Stimulated activated CD4-positive, alpha-beta T cell treated with anti-CD3 and anti-CD28 coated beads, Interleukin-4, amount 100 ng/mL, for 1 hour (primary cell): Measurements from ENCODE around the gene SYT13.

Experiments
- DNase-seq: peaks from one replicate; pipeline ENCODE4 v3.0.0-alpha.2; 2020

SYT13 gene

DNA sequence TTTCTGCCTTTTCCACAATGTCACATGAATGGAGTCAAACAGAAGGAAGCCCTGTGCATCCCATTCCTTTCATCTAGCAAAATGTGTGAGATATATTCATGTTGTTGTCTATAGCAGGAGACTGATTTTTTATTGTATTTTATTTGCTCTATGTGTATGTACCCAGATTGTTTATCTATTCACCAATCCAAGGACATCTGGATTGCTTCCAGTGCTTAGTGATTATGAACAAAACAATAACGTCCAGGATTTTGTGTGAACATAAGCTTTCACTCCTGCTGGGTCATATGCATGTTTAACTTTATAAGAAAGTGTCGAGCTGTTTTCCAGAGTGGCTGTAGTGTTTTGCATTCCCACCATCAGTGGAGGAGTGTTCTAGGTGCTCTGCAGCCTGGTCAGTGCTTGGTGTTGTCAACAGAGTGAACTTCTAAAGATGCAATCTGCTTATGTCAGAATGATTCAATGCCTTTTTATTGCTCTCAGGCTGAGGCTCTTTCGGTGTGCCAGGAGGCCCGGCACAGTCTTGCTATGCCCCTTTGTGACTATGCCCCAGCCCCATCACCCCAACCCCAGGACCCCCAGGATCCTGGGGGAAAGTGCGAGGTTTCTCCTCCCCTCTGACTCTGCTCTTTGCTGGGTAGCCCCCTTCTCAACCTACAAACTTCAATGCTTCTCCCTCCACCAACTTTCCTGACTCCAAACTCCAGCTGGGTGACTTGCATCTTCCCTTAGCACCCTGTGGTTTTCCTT, 19.9 kb upstream of the SYT13 start:
- no peak for DNase-seq

DNA sequence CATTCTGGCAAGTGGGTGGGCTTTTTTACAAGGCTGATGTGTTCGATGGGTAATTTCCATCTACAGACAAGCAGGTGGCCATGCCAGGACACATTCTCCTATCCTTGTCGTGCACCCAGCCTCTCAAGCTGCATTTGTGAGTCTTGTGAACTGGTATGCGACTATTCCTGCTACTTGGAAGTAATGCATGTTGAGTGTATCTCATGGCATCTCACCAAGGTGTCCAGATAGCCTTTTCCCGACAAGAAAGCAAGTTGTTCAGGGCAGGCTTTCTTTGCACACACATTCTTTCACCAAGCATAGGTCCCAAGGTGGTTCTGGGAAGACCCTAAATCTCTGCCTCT, 18.8 kb upstream of the SYT13 start:
- no peak for DNase-seq

DNA sequence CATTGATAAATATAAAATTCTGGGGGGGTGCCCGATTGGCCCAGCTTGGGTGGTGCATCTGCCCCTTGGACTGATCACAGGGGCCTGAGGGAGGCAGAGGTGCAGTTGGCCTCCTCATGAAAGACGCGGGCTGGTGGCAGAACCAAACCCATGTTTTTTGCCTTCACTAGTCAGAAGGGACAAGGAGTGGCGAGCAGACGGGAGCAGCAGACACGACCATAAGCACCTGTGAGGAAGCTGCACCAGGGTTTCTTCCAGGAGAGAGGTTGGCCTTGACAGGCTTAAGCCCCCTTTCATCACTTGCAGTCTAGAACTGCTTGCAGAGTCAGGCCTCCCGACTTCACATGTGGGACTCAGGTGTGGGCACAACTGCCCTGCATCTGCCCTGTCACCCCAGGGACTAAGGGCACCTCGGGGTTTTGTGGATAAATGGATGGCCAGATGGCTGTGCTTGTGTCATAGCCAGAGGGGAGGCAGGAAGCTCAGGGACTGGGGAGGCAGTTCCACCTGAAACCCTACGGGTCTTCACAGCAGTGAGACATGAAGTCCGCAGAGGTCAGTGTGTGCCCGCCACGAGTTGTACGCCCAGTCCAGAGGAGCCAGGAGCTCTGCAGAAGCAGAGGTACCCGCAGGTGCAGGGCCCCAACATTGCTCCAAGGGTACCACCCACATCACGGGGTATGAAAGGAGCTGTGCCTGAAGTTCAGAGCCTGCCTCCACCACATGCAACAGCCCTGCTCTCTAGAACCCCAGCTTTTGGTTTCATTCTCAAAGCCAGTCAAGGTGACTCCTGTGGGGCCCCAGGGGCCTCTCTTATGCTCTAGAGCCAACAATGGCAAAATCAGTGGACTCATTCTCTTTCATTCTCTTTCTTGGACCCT, 18.2 kb upstream of the SYT13 start:
- no peak for DNase-seq

DNA sequence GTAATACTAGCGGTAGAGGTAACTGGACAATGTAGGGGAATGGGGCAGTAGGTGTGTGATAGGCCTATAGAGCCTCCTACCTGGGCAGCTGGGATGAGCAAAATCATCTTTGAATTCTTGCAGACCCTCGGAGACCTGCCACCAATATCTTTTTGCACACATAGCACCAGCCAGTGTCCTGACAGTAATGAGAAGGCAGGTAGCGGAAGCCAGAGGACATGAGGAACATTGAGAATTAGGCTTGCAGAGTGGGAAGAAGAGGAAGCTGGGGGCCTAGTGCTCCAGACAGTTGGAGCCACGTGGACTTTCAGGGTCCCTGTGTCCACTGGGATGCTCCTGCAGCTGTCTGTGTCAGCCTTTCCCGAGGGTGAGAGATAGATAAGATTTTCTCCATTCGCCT, 17.2 kb upstream of the SYT13 start:
- DNase-seq = no peak

DNA sequence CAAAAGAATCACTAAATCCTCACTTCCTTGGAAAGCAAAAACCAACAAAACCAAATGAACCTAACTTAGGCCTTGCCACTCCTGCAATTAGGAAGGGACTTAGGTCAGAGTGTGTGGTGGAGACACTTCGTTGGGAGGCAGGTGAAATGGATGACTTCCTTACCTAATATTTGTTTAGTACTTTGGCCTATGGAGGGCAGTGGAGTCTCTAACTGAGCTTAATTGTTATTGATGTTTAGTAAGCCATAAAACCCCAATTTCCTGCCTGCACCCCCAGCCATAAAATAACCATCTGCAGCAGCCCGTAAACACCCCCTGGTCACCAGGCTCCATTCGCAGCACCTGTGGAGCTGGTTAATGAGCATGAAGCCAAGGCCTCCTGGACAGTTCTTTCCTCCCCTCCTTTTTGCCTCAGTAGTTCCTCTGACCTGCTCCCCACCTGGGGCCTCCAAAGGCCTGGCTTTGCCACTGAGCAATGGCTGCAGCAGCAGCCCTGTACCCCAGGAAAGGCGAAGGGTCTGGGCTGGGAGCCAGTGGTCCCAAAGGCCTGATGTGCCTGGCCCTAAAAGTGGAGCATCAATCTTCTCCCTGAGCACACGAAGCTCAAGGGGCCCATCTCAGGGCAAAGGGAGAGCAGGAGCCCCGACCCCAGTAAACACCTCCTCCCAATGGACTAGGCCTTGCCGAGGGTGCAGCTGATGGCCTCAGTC, 15.6 kb upstream of the SYT13 start:
- no peak for DNase-seq

DNA sequence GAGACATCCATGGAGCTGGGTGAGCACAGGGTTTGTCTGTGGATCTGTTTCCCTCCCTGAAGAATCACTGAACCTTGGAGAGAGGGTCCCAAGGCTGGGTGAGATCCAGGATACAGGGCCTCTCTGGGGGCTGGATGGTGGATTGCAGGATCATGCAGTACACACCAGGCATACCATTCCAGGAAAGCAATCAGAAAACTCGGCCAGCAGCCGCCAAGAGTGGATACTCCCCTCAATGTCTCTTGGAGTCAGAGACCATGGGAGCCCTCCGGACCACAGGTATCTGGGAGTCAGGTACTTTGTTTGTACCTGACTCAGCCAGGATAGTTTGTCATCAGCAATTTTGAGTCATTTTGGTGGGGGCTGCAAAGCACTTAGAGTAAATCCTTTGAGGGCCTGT, 14.6 kb upstream of the SYT13 start:
- no peak for DNase-seq

DNA sequence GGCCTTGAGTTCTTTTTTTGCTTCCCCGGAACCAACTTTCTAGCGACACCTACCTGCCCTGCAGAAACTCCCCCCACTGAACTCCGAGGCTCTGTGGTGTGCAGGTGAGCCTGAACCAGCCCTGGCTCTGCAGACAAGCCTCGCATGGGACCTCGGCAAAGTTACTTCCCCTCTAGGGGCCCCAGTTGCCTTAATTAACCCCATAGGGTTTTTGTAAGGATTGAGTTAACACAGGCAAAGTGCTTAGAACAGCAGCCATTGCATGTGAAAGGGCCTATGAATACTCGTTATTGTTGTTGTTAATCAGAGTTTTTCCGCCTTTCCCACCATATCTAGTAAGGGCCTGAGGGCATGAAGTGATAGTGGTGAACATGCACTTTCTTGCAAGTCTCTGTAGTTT, 12.6 kb upstream of the SYT13 start:
- no peak for DNase-seq

DNA sequence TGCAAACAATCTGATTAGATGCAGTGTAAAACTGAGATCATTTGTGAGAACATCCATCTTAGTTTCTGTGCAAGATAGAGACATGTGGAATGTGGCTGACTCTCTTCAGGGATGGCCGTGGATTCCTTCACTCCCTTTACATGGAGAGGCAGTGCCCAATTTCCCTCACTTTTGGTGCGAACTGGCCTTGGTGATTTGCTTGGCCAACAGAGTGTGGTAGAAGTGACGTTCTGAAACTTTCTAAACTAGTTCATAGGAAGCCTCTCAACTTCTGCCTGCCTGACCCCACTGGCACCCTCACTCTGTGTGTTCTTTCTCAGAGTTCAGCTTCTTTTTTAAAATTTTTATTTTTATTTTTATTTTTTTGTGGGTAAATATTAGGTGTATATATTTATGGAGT, 9.9 kb upstream of the SYT13 start:
- no peak for DNase-seq

DNA sequence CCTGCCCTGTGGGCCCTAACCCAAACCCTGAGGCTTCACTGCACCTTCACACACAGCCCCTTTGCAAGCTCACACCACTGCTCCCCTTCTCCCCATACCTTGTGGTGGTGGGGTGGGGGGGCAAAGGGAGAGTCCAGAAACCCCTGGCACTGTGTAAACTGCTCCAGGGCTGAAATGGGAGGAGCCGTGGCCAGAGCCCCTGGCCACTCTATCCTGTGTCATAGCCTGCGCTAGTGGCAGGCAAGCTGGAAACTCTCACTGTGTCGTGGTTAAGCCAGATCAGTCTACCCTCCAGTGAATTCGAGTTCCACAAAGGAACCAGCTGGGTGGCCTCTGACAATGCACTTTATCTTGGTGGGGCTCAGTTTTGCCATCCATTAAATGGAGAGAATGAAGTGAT, 8.4 kb upstream of the SYT13 start:
- no peak for DNase-seq

DNA sequence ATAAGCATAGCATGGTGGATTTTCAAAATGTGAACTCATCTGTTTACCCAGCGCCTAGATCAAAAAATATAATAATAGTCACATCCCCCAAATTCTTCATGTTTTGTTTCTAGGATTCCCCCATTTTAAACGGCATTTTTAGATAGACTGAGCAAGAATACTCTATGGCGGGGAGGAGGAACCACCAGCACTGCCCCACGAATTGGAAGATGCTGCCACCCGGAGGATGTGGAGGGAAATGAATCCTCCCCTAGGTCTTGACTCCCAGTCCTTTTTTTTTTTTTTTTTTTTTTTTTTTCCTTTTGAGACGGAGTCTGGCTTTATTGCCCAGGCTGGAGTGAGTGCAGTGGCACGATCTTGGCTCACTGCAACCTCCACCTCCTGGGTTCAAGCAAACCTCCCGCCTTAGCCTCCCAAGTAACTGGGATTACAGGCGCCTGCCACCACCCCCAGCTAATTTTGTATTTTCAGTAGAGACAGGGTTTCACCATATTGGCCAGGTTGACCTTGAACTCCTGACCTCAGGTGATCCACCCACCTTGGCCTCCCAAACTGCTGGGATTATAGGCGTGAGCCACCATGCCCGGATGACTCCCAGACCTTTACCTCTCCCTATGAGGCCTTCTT, 7.5 kb upstream of the SYT13 start:
- peak; percentile 62 for DNase-seq

DNA sequence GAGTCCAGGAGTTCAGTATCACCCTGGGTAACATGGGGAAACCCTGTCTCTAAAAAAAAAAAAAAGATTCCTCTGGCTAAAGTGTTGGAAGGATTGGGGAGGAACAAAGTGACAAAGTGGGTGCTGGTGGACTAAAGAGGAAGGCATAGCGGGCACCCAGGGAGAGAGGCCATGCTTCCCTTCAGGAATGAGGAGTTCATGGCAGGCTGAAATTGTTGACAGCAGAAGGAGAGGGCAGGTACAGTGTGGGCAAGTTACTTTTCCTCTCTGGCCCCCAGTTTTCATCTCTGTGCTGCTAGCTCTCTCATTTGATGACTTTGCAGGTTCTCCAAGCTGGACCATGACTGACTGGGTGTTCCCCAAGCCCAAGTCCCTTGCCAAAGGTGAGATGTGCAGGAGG, 4.4 kb upstream of the SYT13 start:
- DNase-seq = no peak

DNA sequence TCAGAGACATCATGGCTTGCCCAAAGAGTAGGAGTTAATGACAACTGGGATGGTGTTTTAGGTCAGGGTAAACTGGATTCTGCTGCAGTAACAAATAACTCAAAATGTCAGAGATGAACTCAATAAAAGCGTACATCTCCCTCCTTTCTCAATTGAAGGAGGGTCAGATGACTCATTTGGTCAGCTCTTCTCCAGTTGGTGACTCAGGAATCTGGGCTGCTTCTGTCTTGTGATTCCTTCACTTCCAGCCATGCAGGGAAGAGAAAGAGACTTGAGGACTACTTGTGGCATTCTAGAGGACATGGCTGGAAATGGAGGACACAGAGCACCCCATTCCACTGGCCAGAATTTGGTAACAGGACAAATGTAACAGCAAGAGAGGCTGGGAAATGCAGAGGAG, 3.2 kb upstream of the SYT13 start:
- no peak for DNase-seq

DNA sequence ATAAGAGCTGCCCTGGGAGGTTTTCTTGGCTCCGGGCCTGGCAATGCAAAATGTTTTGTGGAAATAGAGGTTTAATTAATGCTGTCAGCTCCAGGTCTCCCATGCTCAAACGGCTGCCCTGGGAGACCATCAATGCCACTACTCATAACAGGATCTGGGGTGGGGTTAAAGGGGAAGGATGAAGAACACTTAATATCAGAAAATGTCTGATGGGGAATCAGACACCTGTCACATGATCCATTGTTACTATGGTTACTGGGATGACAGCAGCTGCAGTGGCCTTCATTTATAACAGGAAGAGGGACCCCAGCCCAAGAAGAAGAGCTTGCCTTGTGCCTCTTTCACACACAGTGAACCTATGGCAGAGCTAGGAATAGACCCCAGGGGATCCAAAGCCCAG, 2.2 kb upstream of the SYT13 start:
- no peak for DNase-seq

DNA sequence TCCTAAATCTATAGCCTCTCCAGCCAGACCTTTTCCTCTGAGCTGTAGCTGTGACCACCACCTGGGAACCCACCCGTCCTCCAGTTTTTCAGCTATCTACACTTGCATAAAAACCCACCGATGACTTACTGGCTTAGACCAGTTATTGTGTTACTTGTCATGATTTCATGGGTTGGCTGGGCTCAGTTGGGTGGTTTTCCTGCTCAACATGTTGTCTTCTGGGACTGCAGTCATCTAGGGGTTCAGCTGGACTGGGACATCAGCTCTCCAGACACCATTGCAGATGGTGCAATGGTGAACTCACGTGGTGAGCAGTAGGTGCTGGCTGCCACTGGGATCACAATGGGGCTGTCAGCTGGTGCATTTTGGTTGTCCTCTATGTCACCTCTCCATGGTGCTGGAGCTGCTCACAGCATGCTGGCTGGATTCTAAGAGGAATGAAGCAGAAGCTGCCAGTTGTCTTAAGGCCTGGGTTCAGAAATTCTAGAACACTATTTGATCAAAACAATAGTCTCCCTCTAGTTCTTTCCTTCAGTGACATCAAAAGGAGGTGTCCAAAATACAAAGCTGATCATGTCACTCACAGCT, 1.3 kb upstream of the SYT13 start:
- no peak for DNase-seq

DNA sequence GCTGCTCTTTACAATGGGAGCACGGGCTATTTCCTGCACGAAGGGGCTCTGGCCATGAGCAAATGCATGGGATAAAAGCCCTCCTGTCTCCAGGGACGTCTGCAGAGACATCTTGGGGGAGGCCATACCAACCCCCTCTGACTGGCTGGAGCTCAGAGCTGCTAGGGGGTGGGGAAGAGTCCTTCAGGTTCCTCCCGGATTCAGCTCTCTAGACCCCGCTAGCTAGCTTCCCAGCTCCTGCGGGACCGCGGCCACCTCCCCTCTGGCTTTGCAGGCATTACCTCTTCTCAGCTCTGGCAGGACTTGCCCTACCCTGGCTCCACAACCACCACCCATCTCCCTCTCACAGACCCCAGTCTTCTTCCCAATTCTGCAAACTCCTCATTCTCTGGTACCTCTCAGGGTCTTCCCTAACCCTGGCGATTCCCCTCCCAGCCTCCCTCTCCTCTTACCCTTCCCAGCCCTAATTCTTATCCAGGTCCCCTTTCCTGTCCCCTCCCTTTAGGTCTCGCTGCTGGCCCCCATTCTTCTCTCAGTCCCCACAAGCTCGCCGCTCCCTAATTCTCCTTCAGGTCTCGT, 802 bp downstream of the SYT13 start:
- DNase-seq = no peak

DNA sequence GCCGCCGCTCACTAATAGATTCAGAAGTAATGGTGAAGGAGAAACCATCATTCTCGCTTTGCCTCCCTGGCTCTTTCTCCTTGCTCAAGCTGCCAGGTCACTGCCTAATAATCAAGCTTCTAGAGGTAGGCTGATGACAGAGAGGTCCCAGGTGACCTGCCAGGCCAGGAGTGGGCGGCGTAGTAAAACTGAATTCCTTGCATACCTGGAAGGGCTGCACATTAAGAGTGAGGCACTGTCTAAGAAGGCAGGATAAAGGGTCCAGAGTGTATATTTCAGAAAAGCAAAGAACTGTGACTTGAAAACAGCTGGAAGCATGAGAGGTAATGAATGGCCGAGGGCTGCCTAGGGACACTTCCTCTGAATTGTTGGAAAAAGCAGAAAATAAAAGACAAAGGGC, 4.1 kb downstream of the SYT13 start:
- no peak for DNase-seq

DNA sequence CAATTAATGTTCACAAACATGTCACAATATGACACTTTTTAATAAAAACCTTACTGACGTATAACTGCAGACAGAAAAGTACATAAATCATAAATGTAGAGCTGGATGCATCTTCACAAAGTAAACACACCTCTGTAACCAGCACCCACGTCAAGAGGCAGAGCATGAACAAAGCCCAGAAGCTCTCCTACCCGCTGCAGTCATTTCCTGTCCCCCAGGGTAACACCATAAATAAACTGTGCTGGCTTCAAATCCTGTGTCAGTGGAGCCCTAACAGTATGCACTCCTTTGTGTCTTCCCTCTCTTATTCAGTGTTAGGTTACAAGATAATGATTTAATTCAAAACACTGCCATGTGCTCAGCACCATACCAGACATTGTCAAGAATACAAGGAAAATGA, 5.7 kb downstream of the SYT13 start:
- no peak for DNase-seq

DNA sequence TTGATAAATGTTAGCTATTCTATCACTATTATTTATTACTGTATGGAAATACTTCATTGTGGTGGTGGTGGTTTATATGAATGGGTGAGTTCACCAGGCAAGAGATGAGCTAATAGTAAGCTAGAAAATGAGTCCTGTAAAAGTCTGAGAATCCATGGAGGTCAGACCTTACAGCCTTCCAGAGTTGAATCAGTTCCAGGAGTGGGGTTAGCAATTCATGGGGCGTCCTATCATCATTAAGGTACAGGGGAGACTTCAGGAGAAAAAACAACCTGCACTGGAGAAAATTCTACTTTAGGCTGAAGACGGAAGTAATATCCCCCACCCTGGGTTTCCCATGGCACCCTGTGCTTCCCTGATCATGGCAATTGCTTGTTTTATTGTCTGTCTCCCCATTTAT, 6.5 kb downstream of the SYT13 start:
- no peak for DNase-seq

DNA sequence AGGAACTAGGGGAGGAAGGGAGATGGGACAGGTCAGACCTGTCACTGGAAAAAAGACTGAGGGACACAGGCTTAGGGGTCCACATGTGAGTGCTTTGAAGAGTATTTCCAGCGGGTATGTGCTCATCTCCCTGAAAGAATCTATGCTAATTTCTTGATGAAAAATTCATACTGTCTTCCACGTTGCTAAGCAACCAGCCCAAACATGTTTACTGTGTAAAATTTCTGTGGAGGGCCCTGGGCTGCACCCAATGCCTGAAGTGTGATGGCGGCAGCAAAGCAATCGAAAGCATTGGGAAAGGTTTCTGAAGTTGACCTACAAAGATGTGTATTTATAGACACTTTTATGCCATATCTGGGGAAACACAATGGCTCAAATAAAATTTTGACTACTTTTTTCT, 7.4 kb downstream of the SYT13 start:
- DNase-seq = no peak

DNA sequence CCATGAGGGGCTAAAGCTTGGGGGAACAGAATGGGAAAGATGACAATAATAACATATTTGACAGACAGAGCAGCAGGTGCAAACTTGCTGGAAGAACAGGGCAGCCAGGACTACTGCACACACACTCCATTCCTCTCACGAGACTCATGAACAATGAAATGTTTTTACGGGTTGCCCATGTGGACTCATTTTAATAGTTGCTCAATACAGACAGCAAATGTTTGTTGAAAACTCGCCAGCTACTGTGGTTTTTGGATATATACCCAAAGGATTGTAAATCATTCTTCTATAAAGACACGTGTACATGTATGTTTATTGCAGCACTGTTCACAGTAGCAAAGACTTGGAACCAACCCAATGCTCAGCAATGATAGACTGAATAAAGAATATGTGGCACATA, 10.3 kb downstream of the SYT13 start:
- no peak for DNase-seq

DNA sequence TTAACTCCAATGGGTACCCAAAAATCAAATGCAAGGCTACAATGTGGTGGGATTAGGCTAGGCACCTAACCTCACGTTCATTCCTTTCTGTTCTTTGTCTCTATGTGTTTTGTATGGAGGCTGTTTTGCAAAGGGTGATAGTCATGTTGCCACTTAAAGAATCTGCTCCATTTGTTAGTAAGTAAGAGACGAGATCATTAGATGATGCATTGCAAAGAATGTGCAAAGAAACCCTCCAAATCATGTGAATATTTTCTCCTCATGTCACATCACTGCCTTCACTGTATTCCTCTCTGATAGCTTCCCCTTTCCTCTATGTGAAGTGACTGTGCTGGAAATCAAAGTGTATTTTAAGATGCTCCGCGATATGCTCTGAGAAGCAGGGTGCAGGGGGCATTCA, 11.9 kb downstream of the SYT13 start:
- no peak for DNase-seq

DNA sequence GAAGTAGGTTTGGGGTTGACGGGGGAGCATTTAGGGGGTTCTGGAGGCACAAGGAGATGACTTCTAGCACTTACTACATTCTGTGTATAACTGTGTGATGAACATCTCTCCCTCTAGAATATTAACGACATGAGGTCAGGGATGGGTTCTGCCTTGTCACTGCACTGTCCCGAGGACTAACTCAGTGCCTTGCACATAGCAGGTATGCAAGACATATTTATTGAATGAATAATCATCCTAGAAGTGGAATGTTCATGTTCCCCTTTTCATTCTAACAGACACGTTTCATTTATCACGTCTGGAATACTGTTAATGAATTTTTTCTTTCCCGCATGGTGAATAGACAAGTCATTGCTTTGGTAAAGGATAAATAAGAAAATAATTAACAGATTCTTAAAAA, 12.6 kb downstream of the SYT13 start:
- DNase-seq = no peak

DNA sequence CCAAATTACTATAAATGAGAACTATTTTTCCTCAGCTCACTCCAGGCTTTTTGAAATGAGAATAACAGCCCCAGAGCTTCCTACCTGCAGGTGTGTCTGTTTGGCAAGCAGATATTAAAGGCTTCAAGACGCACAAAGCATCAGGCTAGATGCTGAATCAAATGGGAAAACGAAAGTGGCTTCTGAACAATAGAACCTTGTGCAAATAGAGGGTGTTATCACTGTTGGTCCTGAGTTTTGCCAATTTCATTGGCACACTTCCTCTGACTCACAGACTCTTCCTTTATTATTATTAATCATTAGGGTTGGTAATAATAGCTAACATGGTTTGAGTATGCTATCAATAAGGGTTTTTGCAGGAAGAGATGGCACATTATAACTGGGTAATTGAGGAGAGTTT, 13.4 kb downstream of the SYT13 start:
- no peak for DNase-seq
